ENCODE measurements around the gene CEP295NL.

GRCh38 chr17:78915872-78916632, 13.1 kb upstream of the CEP295NL start:
- TF ChIP-seq CTCF (conservative IDR thresholded peaks at IDR 0.05) (no peak), EZH2 (IDR thresholded peaks at IDR 0.05; ENCODE audit: low read depth) (no peak)

All from PC-9 (cell line).